Pancreas (tissue), 10 donors: ENCODE data around the gene CDKN2B. TPM values are rescaled to one million over a fixed set of nuclear protein-coding genes. Genes with fewer than 3 reads are reported as not detected.

Source experiments
- ATAC-seq, 4 donors: fragments of 200-7000 bp; cut with Tn5 transposase; one replicate each; pipeline versions ENCODE4 v1.8.0 to v1.9.1; 2020; ENCODE audit warnings: mild to moderate bottlenecking in 4 of 4, moderate library complexity in 4 of 4
- DNase-seq, 6 donors: peaks; one replicate each; pipeline ENCODE4 v3.0.0-alpha.2; 2020
- FAIRE-seq: peaks from 2 replicates; lab custom pipeline; 2012; peaks lifted over from hg19 to GRCh38; lab: Jason Lieb, UNC
- H3K27ac ChIP-seq, 4 donors: fragments of 200-600 bp; sonication (generic); 1 replicate in 3 of 4; 2 replicates in 1 of 4; pipeline versions ENCODE4 v1.5.0 to v1.8.0; 2020
- H3K27me3 ChIP-seq, 4 donors: fragments of 200-600 bp; one replicate each; pipeline ENCODE4 v1.8.0; 2021
- H3K36me3 ChIP-seq, 3 donors: fragments of 200-600 bp; sonication (generic) in 1 of 3; one replicate each; pipeline versions ENCODE4 v1.5.0 to v1.8.0; 2020 to 2021
- H3K4me1 ChIP-seq, 3 donors: fragments of 200-600 bp; one replicate each; pipeline ENCODE4 v1.8.0; 2021
- H3K4me3 ChIP-seq, 4 donors: fragments of 200-600 bp; sonication (generic) in 2 of 4; one replicate each; pipeline versions ENCODE4 v1.5.0 to v1.8.0; 2020 to 2021
- H3K9me3 ChIP-seq, 4 donors: fragments of 200-600 bp; one replicate each; pipeline ENCODE4 v1.8.0; 2021
- WGBS, 2 donors: extraction: QIAGEN DNeasy Blood & Tissue Kit; methylation state at CpG; one replicate each; pipeline ENCODE4 v1.1.7; 2013; 5-methylcytosine and 5-hydroxymethylcytosine counted together
- intact Hi-C, 3 donors: fragments of 100-400 bp; cut with DNase I; formaldehyde crosslinking; loops; one replicate each; pipeline versions ENCODE4 v1.11.1 to v1.14.2; 2022
- polyA plus RNA-seq, 2 donors: library from polyadenylated mRNA; stranded (reverse); fragments of 200-250 nt; gene quantifications; one replicate each; pipeline ENCODE4 v1.2.3, GENCODE V29; 2013
- total RNA-seq, 6 donors: library from RNA; stranded (reverse); fragmentation: NEBNext Ultra II Directional in 4 of 6; extraction: Animal tissue kit (Norgen Biotek cat#: 25700) in 4 of 6; gene quantifications; one replicate each; pipeline versions ENCODE4 v1.2.1 to v1.2.4, GENCODE V29; 2021 to 2023
- TF ChIP-seq, protein P1 (sequence below), 4 donors: fragments of 200-600 bp; sonication (generic) in 3 of 4; IDR thresholded peaks; one replicate each; pipeline versions ENCODE4 v1.5.0 to v1.8.0; 2021; ENCODE audit warnings: antibody characterized with exemption in 4 of 4
- donor health status: healthy with polysubstance abuse.
- donor health status: DM: no; HTN: no; CAD: no; lungs with moderate emphysema.
- donor health status: DM: no; HTN: no; CAD: no.
- donor health status: control.
- donor health status: control.
- donor health status: Bipolar disorder and iron deficiency.
- donor health status: DM: yes; HTN: yes; CAD: no.
- donor health status: DM: no; HTN: no; CAD: no.
- donor health status: DM: no; HTN: no; CAD: no.
- donor health status: DM: yes; HTN: yes; CAD: no.

Gene CDKN2B
- total and polyA plus RNA-seq, 8 donors = 0.59 to 13.9 (median 2.1) TPM

DNA sequence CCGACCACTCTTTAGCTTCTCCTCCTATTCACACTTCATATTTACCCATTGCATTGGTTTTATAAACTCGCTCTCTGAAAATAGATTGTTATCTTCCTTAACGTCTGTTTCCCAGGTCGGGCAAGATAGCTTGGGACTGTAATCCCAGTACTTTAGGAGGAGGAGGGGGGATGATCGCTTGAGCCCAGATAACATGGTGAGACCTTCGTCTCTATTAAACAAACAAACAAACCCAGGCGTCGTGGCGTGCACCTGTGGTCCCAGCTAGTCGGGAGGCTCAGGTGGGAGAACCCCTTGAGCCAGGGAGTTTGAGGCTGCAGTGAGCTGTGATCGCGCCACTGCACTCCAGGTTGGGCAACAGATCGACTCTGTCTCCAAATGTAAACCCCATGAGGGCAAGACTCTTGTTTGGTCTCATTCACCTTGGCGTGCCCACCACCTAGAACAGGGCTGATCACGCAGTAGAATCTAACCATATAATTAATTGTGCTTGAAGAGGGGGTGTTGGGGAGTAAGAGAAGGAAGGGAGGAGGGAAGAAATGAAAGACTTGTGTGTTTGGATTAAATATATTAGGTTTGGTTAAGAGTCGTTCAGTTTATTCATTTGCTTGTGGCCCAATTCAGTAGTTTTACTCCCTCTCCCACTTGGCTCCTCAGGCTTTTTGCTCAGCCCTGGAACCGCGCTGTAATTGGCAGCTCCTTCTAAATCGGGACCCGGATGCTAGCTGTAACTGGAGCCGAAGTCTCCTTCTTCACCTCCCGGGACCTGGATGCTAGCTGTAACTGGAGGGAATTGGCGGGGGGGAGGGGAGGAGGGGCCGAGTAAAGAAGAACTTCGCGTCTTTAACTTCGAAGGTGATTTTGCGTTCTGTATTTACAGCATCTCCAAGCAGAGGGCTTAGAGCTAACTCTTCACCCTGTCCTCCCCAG lies 39.8 kb downstream of the CDKN2B start:
- FAIRE-seq = no peak

DNA sequence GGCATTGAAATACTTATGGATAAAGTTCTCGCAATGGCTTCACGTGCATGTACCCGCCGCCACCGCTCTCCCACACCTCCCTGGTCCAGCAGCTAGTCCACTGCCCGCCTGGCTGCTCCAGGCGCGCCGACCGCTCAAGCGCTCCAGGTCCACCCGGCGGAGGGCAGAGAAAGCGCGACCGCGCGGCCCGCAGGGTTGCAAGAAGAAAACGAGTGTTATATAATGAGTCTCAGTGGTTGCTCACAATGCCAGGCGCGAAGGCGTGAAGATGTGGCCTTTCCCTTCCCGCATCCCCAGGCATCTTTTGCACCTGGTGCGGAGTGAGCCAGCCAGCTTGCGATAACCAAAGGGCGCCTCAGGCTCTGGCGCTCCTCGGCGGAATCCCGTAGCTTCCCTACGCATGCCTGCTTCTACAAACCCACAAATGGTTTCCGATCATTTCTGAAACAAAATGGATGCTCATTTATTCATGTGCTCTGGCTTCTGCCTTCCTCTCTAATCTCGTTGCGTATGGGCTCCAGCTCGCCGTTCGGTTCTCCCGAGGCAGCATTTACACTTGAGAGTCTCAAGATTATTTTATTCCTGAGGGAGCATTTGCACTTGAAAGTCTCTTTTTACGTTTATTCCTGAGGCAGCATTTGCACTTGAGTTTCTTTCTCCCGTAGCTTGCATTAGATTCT lies 40.6 kb downstream of the CDKN2B start:
- H3K4me1 ChIP-seq = peaks cover 0 to 9% (median 0%) of the 10 kb centered on the region in 3 donors
- peaks cover 6 to 90% (median 35%) of the 10 kb centered on the region in 4 donors for H3K27me3 ChIP-seq
- peak in 1 of 4 donors; percentile 8 for ATAC-seq
- peak in 1 of 6 donors; percentile 52 for DNase-seq
- no peaks in the 10 kb centered on the region for H3K36me3 ChIP-seq
- FAIRE-seq = no peak
- intact Hi-C loops = no loop called here
- WGBS, 2 donors = 10 to 11% methylated on average over 41 of the region's 41 CpGs
- TF ChIP-seq, protein P1, sequence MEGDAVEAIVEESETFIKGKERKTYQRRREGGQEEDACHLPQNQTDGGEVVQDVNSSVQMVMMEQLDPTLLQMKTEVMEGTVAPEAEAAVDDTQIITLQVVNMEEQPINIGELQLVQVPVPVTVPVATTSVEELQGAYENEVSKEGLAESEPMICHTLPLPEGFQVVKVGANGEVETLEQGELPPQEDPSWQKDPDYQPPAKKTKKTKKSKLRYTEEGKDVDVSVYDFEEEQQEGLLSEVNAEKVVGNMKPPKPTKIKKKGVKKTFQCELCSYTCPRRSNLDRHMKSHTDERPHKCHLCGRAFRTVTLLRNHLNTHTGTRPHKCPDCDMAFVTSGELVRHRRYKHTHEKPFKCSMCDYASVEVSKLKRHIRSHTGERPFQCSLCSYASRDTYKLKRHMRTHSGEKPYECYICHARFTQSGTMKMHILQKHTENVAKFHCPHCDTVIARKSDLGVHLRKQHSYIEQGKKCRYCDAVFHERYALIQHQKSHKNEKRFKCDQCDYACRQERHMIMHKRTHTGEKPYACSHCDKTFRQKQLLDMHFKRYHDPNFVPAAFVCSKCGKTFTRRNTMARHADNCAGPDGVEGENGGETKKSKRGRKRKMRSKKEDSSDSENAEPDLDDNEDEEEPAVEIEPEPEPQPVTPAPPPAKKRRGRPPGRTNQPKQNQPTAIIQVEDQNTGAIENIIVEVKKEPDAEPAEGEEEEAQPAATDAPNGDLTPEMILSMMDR (IDR thresholded peaks at IDR 0.05) = no peak
- no peaks in the 10 kb centered on the region for H3K9me3 ChIP-seq
- H3K4me3 ChIP-seq = no peak overlapping the region
- no peak overlapping the region for H3K27ac ChIP-seq

More for the DNA sequence above, 39.8 kb downstream of the CDKN2B start:
- TF ChIP-seq, protein P1 (IDR thresholded peaks at IDR 0.05) = no peak
- Histone ChIP-seq H3K27me3 (peaks cover 6 to 94% (median 39%) of the 10 kb centered on the region in 4 donors), H3K9me3 (no peaks in the 10 kb centered on the region), H3K4me3 (no peak overlapping the region), H3K27ac (no peak overlapping the region), H3K4me1 (peaks cover 0 to 9% (median 0%) of the 10 kb centered on the region in 3 donors), H3K36me3 (no peaks in the 10 kb centered on the region)
- whole genome bisulfite sequencing, 2 donors = 8 to 10% methylated on average over 28 of the region's 28 CpGs
- DNase-seq (no peak), ATAC-seq (no peak)
- intact Hi-C loops = no loop called here

DNA sequence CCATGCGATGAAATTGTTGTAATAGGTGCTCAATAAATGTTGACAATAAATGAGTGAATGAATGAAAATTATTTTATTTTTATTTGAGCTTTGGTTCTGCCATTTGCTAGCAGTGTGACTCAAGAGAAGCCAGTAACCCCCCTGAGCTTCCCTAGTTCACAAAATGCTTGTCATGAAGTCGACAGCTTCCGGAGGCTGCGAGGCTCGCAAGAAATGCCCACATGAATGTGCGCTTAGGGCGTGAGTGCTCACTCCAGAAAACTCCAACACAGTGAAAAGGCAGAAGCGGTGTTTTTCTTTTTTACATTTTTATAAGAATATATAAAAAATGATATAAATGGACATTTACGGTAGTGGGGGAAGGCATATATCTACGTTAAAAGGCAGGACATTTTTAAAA lies 41.4 kb downstream of the CDKN2B start:
- no peak for FAIRE-seq
- intact Hi-C loops = no loop called here
- WGBS, 2 donors = 26 to 30% methylated on average over 10 of the region's 10 CpGs

DNA sequence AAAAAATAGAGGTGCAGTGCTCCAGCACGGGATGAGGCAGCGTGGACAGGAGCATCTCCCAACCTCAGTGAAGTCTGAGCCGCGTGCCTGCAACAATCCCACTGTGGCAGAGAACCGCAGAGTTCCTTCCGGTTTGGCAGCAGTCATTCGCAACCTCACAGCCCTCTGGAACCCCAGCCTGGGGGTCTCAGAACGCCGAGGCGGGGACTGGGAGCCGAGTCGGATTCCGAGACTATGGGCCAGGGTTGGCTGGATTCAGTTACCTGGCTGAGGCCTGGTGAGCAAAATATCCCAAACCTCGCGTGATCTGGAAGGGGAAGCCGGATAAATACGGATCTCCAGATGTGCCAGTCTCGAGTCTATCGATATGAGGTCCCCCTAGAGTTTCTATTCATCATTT lies 41.9 kb downstream of the CDKN2B start:
- intact Hi-C loops = no loop called here
- ATAC-seq = no peak
- TF ChIP-seq, protein P1 (IDR thresholded peaks at IDR 0.05) = no peak
- no peak for FAIRE-seq
- Histone ChIP-seq H3K9me3 (no peaks in the 10 kb centered on the region), H3K27me3 (peaks cover 6 to 82% (median 24%) of the 10 kb centered on the region in 4 donors), H3K36me3 (no peaks in the 10 kb centered on the region), H3K27ac (no peak overlapping the region), H3K4me1 (peaks cover 0 to 9% (median 0%) of the 10 kb centered on the region in 3 donors), H3K4me3 (no peak overlapping the region)
- DNase-seq = no peak
- WGBS, 2 donors = 12 to 16% methylated on average over 19 of the region's 19 CpGs

More for the DNA sequence above, 41.4 kb downstream of the CDKN2B start:
- DNase-seq (no peak), ATAC-seq (no peak)
- peaks cover 6 to 87% (median 29%) of the 10 kb centered on the region in 4 donors for H3K27me3 ChIP-seq
- peaks cover 0 to 9% (median 0%) of the 10 kb centered on the region in 3 donors for H3K4me1 ChIP-seq
- H3K27ac ChIP-seq = no peak overlapping the region
- H3K36me3 ChIP-seq = no peaks in the 10 kb centered on the region
- TF ChIP-seq, protein P1 (IDR thresholded peaks at IDR 0.05) = no peak
- H3K4me3 ChIP-seq = no peak overlapping the region
- no peaks in the 10 kb centered on the region for H3K9me3 ChIP-seq
